GM23338 (cell line): ENCODE results near the gene RCBTB2. TPM values are rescaled to one million over a fixed set of nuclear protein-coding genes. Genes with fewer than 3 reads are reported as not detected.

Source experiments
- ATAC-seq: fragments of 200-7000 bp; cut with Tn5 transposase; 3 replicates; pipeline ENCODE4 v1.9.1; 2020
- DNase-seq: peaks from one replicate; pipeline ENCODE4 v3.0.0-alpha.2; 2015; ENCODE audit warnings: low spot score
- H2AFZ ChIP-seq: fragments of 200-600 bp; sonication (generic); 2 replicates; pipeline ENCODE4 v1.8.0; 2016; ENCODE audit warnings: antibody characterized with exemption, mild to moderate bottlenecking, moderate library complexity
- H3F3A ChIP-seq: fragments of 200-600 bp; sonication (generic); replicated peaks from 2 replicates; pipeline ENCODE4 v1.8.0; 2017; ENCODE audit warnings: antibody characterized with exemption, mixed run types, low read depth
- H3K27ac ChIP-seq: fragments of 200-600 bp; sonication (generic); 2 replicates; pipeline ENCODE4 v1.6.1; 2016; ENCODE audit warnings: low read depth
- H3K27me3 ChIP-seq: fragments of 200-600 bp; sonication (generic); 2 replicates; pipeline ENCODE4 v1.8.0; 2016; ENCODE audit warnings: mild to moderate bottlenecking, mixed run types, moderate library complexity; ENCODE audit not compliant: insufficient read depth
- H3K36me3 ChIP-seq: fragments of 200-600 bp; sonication (generic); 2 replicates; pipeline ENCODE4 v1.8.0; 2016; ENCODE audit warnings: mild to moderate bottlenecking; ENCODE audit not compliant: insufficient read depth
- H3K4me1 ChIP-seq: fragments of 200-600 bp; sonication (generic); 2 replicates; pipeline ENCODE4 v1.8.0; 2016; ENCODE audit warnings: mild to moderate bottlenecking, moderate library complexity; ENCODE audit not compliant: insufficient read depth
- H3K4me2 ChIP-seq: fragments of 200-600 bp; sonication (generic); 2 replicates; pipeline ENCODE4 v1.7.1; 2017; ENCODE audit warnings: mixed run types
- H3K4me3 ChIP-seq: fragments of 200-600 bp; sonication (generic); 2 replicates; pipeline ENCODE4 v1.6.1; 2016; ENCODE audit warnings: mixed run types
- H3K79me2 ChIP-seq: fragments of 200-600 bp; sonication (generic); replicated peaks from 2 replicates; pipeline ENCODE4 v1.8.0; 2017; ENCODE audit warnings: mild to moderate bottlenecking; ENCODE audit not compliant: insufficient read depth
- H3K9me2 ChIP-seq: fragments of 200-600 bp; sonication (generic); 2 replicates; pipeline ENCODE4 v1.8.0; 2017; ENCODE audit not compliant: insufficient read depth
- H4K20me1 ChIP-seq: fragments of 200-600 bp; sonication (generic); replicated peaks from 2 replicates; pipeline ENCODE4 v1.8.0; 2017; ENCODE audit warnings: mild to moderate bottlenecking; ENCODE audit not compliant: insufficient read depth
- H3K27ac Mint-ChIP-seq: 2 replicates; pipeline ENCODE4 v1.8.0; 2020; ENCODE audit warnings: inconsistent platforms, mild to moderate bottlenecking, moderate library complexity, mixed read lengths
- H3K27me3 Mint-ChIP-seq: 3 replicates; pipeline ENCODE4 v1.8.0; 2022; ENCODE audit warnings: low read depth, mild to moderate bottlenecking, moderate library complexity, mixed read lengths, inconsistent platforms; ENCODE audit not compliant: insufficient read depth, poor library complexity
- H3K36me3 Mint-ChIP-seq: 3 replicates; pipeline ENCODE4 v1.8.0; 2021; ENCODE audit warnings: low read depth, mild to moderate bottlenecking, inconsistent platforms, moderate library complexity, mixed read lengths
- H3K4me1 Mint-ChIP-seq: 3 replicates; pipeline ENCODE4 v1.8.0; 2020; ENCODE audit warnings: mild to moderate bottlenecking, inconsistent platforms, mixed read lengths
- H3K4me3 Mint-ChIP-seq: 3 replicates; pipeline ENCODE4 v1.8.0; 2021; ENCODE audit warnings: moderate library complexity, mild to moderate bottlenecking, inconsistent platforms, mixed read lengths
- H3K9me3 Mint-ChIP-seq: 3 replicates; pipeline ENCODE4 v1.8.0; 2020; ENCODE audit warnings: moderate library complexity, mild to moderate bottlenecking, inconsistent platforms, mixed read lengths
- CREB1 ChIP-seq: fragments of 250-450 bp; sonication (Bioruptor Pico); IDR thresholded peaks from 2 replicates; pipeline ENCODE4 v1.5.0; 2020; ENCODE audit warnings: low read depth, mild to moderate bottlenecking, moderate library complexity
- ETS1 ChIP-seq: IDR thresholded peaks from 2 replicates; pipeline ENCODE4 v1.6.1; 2016; ENCODE audit warnings: antibody characterized with exemption
- EZH2 ChIP-seq: fragments of 200-600 bp; sonication (generic); IDR thresholded peaks from one replicate; pipeline ENCODE4 v1.8.0; 2017; ENCODE audit warnings: antibody characterized with exemption, mild to moderate bottlenecking, low read depth; ENCODE audit not compliant: unreplicated experiment
- REST ChIP-seq: IDR thresholded peaks from one replicate; pipeline ENCODE4 v1.6.1; 2018; ENCODE audit warnings: antibody characterized with exemption; ENCODE audit not compliant: unreplicated experiment
- STAT1 ChIP-seq: IDR thresholded peaks from one replicate; pipeline ENCODE4 v1.6.1; 2016; ENCODE audit warnings: antibody characterized with exemption; ENCODE audit not compliant: unreplicated experiment
- ZNF462 ChIP-seq: fragments of 250-450 bp; sonication (Bioruptor Pico); IDR thresholded peaks from 2 replicates; pipeline ENCODE4 v1.5.0; 2020; ENCODE audit warnings: mild to moderate bottlenecking, moderate library complexity
- polyA plus RNA-seq: library from polyadenylated mRNA; unstranded; fragments of >200 nt; fragmentation: Nextera tagmentation; extraction: Ambion mirVana; gene quantifications from 2 replicates; pipeline ENCODE4 v1.2.1, GENCODE V29; 2016
- total RNA-seq: library from RNA; depleted of rRNA; stranded (reverse); fragments of >200 nt; shearing (Covaris generic); gene quantifications from 2 replicates; pipeline ENCODE4 v1.2.3, GENCODE V29; 2014

RCBTB2 gene
- total and polyA plus RNA-seq, 2 experiments from 2014 or later = 8.1 to 20.8 TPM

GRCh38 chr13:48507021-48507420, 25.9 kb downstream of the RCBTB2 start (continued):
- no peak for TF ChIP-seq EZH2
- no peak for TF ChIP-seq ETS1
- no peak for TF ChIP-seq CREB1 (CRISPR knock-in tag)

- 0 out of 2 replicates have a peak, but pooled peaks cover 6% of the 10 kb centered on the region for H3K4me1 ChIP-seq
- H2AFZ ChIP-seq = no peak overlapping the region
- Mint-ChIP-seq H3K36me3 (no peaks in the 10 kb centered on the region), H3K27ac (peak overlapping the region; percentile 93), H3K9me3 (no peaks in the 10 kb centered on the region), H3K27me3 (peaks cover 5% of the 10 kb centered on the region), H3K4me3 (no peak overlapping the region), H3K4me1 (peaks cover 11% of the 10 kb centered on the region; the same call in 2 of the 3 replicates)
- H3K36me3 ChIP-seq = 0 out of 2 replicates have a peak, but pooled peaks cover 3% of the 10 kb centered on the region
- H3K4me3 ChIP-seq = no peak overlapping the region
- TF ChIP-seq ZNF462 (no peak), STAT1 (no peak), REST (no peak), CREB1 (CRISPR knock-in tag) (no peak)
- H3K9me2 ChIP-seq = no peaks in the 10 kb centered on the region
- no peaks in the 10 kb centered on the region for H3K79me2 ChIP-seq
- H3K27me3 ChIP-seq = no peaks in the 10 kb centered on the region
- DNase-seq = no peak
- ATAC-seq = no peak
- no peaks in the 10 kb centered on the region for H4K20me1 ChIP-seq
- H3K27ac ChIP-seq = 0 out of 2 replicates have a peak overlapping the region, but pooled peaks have one; percentile 10
- H3K4me2 ChIP-seq = no peak overlapping the region
- no peaks in the 10 kb centered on the region for H3F3A ChIP-seq
Observed at GRCh38 chr13:48506092-48506701, 26.7 kb downstream of the RCBTB2 start.
